HG02884 (cell line): Measurements from ENCODE around the gene RSPO1.
"Not testable (repeated sequence)": the region's sequence is repeated elsewhere in the genome, so short reads cannot be mapped to it uniquely, and the experiment has no call there.

Experiments used
- ATAC-seq: cut with Tn5 transposase; IDR thresholded peaks from one replicate; pipeline ENCODE4 v1.9.1; 2021; ENCODE audit warnings: mild to moderate bottlenecking, moderate library complexity; ENCODE audit not compliant: unreplicated experiment

RSPO1 gene

GRCh38 chr1:37634244-37634991, at the start of gene RSPO1:
RSPO1 (minus strand) TSS chr1:37634892; CDS start chr1:37629661, 5,231 bp downstream.
- no peak for ATAC-seq

DNA sequence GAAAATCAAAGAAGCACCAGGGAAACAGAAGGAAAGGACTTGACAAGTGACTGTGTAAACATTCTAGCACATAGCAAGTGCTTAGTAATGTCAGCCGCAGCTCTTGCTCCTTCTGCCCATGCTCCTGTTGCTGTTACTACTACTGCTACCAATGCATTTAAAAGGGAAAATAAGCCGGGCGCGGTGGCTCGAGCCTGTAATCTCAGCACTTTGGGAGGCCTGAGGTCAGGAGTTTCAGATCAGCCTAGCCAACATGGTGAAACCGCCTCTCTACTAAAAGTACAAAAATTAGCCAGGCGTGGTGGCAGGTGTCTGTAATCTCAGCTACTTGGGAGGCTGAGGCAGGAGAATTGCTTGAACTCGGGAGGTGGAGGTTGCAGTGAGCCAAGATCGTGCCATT, 49.5 kb upstream of the RSPO1 start:
- ATAC-seq = not testable (repeated sequence)

DNA sequence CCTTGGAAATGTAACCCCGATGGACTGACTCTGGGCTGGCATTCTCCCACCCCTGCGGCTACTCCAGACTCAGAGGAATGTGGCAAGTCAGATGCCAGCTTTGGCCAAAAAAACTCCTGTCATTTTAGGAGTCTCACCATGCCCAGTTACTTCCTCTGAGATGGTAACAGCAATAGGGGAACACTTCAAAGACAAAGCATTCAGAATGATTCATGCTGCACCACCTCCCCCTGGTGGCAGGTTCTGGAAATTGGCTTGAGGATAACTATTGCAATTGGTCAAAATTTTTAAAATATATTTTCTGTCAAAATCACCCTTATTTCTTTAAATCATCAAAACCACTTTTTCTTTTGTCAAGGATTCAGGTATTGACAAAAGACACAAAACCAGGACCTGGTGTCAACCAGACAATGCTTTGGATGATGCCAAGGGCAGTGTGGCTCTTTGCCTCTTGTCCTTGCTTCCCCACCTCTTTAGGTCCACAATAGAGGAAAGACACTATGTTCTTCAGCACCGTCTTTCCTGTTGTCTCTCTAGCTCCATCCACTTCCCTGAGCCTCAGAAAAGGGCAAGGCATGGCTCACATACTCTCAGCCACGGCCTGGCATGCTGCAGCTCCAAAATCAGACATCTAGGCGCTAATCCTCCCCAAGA, 47.8 kb upstream of the RSPO1 start:
- no peak for ATAC-seq

- no peak for ATAC-seq
Observed at GRCh38 chr1:37680933-37681332, 46.2 kb upstream of the RSPO1 start.

DNA sequence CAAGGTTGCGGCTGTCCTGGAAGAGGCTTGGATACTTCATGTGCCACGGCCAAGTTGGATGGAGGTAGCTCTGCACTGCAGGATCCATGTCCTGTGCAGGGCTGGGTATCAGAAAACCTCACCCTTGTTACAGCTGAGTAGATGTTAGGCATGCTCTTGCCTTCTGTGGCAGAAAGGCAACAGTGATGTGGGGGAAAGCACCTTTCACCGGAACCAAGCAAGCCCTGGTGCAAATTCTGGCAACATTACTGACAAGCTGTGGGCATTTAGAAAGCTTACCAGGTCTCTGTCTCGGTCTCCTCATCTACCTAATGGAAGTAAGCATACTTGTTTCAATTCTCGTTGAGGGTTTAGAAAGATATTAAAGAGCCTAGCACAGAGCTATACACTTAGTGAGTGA, 43.1 kb upstream of the RSPO1 start:
- ATAC-seq = no peak

DNA sequence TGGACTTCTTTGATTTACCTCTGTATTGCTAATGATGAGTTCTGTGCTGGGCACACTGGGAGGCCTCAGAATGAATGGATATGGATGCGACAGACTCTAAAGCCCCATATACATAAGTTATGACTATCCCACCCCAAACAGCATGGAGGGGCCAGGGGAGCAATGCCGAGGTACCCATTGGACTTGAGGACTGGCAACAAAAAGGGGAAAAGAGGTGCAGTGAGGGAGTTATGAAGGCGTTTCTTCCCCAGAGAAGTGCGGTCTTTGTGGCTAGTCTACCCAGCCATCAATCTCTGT, 42.4 kb upstream of the RSPO1 start:
- ATAC-seq = no peak

DNA sequence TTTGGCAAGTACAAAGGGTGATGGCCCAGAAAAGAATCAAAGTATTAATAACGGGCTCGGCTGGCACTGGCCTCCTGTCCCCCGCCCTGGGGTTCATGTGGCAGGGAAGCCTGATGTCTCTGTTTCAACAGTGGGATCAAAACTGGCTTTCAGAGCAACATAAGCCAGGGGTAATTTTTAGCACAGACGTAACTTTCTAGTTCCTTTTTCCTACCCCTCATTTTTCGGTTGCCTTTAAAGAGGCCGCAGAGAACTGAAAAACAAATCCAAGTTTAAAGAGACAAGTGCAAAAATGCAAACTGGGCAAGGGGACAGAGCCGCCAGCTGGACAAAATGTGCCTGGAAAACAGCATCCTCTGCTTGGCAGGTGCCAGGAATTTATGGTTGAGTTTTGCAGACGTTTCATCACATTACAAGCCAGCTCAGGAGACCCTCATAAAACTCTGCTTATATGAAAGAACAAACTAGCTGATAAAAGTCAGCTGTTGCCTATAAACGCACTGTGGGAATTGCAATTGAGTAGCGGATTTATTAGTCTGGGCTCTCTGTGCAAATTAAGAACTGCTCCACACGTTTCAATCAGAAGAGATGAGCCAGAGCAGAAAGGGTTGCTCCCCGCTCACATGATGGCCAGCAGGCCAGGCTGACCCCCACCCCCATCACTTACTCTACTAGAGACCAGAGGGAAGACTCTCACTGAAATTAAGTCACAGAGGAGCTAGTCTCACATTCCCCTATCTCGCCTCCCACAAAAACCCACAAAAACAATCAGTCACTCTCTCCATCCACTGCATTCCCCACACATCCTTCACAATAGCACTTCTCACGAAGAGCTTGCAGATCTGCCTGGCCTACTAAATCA, 41.8 kb upstream of the RSPO1 start:
- no peak for ATAC-seq

DNA sequence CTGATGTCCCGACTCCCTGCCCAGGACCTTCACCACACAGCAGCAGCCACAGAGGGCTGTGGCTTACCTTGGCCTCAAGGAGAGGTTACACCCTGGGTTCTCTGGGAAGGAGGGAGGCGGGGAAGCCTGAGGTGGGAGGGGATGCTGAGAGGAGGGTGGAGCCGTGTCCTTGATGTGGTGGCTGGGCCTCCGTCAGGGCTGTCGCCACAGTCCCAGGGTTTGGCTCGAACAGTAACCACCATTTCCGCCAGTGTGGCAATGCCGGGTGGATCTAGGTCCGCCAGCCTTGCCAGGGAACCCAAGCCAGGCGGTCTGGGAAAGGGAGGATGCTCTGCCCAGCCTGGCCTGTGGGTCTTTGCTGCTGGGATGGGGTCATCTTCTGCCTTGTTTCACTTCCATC, 39.2 kb upstream of the RSPO1 start:
- no peak for ATAC-seq

DNA sequence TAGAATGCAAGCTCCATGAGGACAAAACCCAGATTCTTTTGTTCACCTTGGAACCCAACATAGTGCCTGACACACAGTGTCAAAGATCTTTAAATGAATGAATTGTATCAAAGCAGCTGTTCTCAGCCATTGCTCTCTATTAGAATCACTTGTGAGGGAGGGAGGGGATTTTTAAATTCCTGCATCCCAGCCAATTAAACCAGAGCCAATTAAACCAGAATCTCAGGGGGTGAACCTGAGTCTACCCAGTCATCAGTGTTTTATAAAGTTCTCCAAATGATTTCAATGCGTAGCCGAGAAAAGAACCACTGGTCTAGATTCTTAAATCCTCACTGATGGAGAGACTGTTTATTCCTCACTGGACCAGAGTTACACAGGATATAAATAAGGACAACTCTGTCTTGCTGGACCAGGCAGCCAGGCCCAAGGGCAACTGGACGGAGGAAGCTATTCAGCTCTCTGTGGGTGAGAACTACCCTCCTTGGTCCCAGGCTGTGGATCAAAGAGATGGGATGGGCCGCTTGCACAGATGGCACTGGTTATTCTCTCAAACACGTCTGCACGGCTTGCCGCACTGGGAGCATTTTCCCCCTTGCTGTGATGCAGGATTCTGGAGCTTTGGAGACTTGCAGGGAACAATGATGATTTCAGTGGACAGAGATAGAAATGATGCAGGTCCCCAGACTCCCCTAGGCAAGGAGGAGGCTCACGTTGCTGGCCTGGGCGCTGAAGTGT, 37.6 kb upstream of the RSPO1 start:
- no peak for ATAC-seq

- ATAC-seq = no peak
Observed at GRCh38 chr1:37671261-37671660, 36.6 kb upstream of the RSPO1 start.

- no peak for ATAC-seq
Observed at GRCh38 chr1:37670133-37670532, 35.4 kb upstream of the RSPO1 start.

DNA sequence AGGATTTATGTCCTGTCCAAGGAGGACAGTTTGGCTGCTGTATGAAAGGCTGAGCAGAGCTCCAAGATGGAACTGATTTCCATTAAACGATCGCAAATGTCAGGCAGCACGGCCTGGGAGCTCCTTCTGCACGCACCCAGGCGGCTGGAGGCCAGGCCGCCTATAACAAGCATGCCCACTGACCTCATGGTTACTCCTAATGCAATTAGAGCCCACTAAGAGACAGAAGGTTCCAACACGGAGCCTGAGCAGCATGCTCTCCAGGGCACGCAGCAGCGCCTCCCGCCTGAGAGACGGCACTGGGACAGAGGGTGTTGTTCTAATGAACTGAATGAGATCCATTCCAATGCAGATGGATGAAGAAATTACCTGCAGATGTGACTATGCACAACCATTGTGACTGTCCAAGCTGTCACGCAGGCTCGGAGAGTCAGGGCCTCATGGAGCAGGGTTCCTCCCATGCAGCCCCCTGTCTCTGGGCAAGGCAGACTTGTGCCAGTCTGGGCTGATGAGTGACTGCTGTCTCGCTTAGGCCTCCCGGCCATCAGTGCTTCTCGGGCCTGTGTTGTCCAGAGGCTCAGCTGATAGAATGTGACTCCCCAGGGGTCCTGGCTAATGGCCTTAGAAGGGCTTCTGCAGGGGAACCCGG, 32.5 kb upstream of the RSPO1 start:
- no peak for ATAC-seq

DNA sequence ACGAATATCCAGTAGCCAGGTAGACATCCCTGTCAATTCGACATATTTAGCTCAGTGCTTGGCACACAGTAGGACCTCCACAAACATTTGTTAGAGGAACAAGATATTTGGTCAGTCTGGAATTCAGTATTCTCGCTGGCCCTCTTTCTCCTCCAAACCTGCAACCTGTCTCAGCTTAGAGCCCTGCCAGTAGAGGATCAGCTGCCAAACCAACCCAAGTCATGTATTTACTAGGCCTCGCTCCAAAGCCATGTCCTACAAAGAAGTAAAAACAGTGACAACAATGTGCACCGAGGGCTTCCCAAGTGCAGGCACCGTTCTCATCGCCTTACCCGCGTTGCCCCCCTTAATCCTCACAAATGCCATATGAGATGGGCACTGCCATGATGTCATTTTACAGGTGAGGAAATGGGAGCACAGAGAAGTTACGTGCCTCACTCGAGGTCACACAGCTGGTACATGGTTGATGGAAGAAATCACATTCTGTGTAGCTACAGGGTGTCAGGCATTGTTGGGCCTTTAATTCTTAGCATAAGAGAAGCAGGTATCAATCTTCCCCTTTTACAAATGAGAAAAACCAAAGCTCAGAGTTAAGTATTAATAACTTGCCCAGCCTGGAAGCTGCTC, 31.7 kb upstream of the RSPO1 start:
- no peak for ATAC-seq

DNA sequence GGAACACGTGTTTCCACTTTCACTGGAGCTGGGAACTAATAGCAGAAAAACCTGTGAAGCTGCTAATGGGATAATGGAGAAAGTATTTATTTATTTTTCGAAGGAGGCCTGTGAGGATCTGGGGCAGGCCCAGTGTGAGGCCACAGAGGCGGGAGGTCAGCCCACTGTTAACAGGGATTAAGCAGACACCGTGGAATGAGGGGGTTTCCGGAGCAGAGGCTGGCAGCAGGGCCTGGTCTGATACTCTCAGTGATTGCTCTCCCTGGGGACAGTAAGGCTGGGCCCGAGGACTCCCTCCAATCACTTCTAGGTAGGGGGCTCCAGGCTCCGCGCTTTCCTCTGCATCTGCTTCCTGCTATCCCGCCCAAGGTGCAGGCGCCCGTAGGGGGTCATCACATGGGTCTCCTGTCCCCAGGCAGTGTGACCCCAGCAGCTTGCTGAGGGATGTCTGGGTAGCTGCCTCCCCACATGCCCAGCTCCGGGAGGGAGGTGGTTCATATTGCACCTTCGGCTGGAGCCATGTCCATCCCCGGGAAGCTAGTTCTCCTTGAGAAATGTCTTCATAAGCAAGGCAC, 28.8 kb upstream of the RSPO1 start:
- no peak for ATAC-seq

- no peak for ATAC-seq
Observed at GRCh38 chr1:37662031-37662755, 27.5 kb upstream of the RSPO1 start.

GRCh38 chr1:37661401-37661800, 26.7 kb upstream of the RSPO1 start:
- ATAC-seq = no peak

DNA sequence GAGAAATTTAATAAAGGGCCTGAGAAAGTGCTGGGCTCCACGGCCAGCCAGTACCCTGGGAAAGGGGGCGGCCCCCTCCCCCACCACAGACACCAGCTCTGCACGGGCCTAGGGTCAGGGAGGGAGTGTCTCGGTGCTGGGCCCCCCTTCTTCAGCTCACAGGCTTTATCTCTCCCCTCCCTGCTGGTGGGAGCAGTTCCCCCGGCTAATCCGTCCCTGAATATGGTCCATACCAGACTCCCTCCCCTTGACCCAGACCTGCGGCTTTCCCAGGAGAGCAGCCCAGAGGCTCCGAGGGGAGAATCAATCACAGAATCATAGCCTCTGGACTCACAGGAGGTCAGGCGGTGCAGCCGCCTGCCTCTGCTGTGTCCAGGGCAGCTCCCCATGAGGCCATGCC, 26.0 kb upstream of the RSPO1 start:
- no peak for ATAC-seq

DNA sequence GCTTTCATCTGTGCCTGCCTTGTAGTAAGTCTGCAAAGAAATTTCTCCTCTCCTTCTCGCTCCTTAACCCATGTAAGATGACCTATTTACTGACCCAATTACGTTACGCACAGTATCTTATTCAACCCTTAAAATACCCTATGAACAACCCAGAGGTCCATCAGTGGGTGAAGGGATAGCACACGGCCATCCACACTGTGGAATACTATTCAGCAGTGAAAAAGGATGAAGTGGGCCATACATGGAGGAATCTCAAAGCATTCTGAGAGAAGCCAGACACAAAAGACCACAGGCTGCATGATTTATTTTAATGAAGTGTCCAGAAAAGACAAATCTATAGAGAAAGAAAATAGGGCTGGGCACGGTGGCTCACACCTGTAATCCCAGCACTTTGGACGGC, 23.8 kb upstream of the RSPO1 start:
- no peak for ATAC-seq
